ENCODE data around the gene ARVCF.

The ARVCF gene

GRCh38 chr22:19998232-19998951, 18.2 kb downstream of the ARVCF start:
- DNase-seq, result no peak

DNA sequence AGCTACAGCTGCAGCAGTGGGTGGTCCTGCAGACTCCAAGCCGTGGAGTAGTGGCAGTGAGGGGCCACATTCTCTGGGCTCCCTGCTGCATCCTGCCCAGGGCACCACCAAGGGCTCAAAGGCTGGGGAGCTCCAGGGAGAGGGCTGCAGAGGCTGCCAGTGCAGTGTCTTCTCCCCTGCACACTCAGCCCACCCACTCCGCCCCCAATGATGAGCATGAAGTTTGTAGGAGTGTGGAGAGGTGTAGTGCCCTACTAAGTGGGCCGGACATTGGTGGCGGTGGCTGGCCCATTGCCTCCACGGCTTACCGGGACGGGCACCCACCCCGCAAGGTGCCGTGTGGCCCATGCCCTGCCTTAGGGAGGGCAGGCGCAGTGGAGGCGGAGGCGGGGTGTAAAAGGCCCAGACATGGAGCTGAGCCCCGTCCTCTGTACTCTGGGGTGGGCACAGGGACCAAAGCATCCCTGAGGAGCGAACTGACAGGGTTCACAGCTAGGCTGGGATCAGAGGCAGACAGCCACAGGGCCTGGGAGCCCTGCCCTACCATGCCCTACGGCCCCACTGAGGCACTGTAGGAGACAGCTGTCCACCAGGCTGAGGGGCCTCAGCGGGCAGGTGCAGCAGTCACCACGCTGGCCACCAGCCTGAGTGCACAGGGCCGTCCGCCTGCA, 18.9 kb downstream of the ARVCF start:
- no peak for DNase-seq

DNA sequence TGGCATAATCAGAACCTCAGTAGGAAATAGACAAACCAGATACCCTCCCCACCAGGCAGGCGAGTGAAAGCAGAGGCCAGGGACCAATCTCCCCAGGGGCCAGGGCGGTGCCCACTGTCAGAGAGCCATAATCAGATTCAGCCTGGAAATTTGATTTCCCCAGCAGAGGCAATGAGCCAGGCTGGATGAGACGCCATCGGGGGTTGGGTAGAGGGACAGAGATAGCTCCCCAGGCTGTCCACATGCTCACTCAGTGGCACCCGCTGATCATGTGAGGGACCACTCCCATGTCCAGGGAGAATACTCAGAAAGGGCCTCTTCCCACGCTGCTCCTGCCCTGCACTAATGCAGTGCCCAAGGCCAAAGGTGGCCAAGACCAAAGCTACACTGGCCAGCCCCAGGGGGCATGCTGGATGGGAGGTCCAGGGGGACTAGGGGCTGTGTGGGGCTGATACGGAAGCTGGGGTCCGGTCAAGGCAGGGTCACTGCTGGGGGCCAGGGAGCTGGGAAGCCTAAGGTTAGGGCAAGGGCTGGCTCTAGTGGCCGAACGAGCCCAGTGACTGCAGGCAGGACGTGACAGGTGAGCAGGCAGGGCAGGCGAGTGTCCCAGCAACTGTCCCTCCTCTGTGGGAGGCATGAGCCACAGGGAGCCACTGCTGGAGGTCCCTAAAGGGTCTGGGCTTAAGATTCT, 19.8 kb downstream of the ARVCF start:
- no peak for DNase-seq

- no peak for DNase-seq
Observed at GRCh38 chr22:19995611-19996339, 20.8 kb downstream of the ARVCF start.

DNA sequence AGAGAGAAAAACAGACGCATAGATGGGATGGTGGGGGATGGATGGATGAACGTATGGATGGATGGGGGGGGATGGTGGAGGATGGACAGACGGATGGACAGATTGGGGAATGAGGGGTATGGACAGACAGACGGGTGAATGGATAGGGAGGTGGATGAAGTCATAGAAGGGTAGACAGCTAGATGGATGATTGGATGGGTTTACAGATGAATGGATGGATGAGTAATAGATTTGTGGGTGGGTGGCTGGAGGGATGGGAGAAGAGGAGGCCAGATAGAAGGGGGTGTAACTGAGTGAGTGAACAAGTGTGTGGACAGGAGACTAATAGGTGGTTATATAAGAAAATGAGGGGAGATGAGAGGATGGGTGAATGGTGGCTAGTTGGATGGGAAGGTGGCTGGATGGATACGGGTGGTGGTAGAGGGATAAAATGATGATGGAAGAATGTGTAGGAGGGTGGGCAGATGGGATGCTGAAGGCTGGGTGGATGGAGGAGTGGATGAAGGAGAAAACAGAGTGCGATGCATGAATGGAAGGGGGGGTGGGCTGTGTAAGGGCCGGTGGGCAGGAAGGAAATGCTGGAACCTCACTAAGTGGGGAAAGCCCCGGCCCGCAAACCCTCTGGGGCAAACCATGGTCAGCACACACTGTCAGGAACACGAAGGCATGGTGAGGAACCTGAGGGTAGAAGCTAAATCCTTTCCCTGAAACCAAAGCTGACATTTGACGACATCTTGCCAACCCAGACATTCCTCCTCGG, 21.6 kb downstream of the ARVCF start:
- DNase-seq, result no peak

- no peak for DNase-seq
Observed at GRCh38 chr22:19993926-19994325, 22.7 kb downstream of the ARVCF start.

- no peak for DNase-seq
Observed at GRCh38 chr22:19992921-19993355, 23.7 kb downstream of the ARVCF start.

DNA sequence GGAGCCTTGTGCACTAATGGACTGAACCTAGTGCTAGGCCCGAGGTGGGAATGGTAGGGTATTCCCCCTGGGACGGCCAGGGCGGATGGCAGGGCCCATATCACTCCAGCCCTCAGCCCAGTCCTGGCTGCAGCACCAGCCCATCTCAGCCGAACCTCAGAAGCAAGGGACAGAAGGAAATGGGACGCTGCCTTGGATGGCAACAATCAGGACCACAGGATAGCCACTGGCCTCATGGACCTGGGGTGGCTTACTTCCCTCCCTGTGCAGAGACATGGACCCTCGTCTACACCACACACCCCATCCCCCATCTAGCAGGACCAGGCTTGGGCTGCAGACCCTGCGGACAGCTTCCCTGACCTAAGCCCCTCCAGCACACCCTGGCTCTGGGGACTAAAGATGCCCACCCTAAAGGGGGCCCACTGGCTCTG, 24.1 kb downstream of the ARVCF start:
- DNase-seq, result no peak

GRCh38 chr22:19991645-19992451, 24.8 kb downstream of the ARVCF start:
- no peak for DNase-seq

DNA sequence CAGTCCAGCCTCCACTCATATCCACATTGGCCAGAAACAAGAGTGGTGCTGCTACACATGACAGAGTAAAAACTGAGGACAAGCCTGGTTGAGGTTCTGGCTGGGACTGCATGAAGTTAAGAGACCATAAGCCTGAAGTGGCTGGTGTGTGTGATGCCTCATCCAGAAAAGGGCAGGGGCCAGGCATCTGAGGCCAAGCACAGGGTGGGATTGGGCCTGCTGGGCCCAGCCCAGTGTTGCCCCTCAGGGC, 25.3 kb downstream of the ARVCF start:
- no peak for DNase-seq

DNA sequence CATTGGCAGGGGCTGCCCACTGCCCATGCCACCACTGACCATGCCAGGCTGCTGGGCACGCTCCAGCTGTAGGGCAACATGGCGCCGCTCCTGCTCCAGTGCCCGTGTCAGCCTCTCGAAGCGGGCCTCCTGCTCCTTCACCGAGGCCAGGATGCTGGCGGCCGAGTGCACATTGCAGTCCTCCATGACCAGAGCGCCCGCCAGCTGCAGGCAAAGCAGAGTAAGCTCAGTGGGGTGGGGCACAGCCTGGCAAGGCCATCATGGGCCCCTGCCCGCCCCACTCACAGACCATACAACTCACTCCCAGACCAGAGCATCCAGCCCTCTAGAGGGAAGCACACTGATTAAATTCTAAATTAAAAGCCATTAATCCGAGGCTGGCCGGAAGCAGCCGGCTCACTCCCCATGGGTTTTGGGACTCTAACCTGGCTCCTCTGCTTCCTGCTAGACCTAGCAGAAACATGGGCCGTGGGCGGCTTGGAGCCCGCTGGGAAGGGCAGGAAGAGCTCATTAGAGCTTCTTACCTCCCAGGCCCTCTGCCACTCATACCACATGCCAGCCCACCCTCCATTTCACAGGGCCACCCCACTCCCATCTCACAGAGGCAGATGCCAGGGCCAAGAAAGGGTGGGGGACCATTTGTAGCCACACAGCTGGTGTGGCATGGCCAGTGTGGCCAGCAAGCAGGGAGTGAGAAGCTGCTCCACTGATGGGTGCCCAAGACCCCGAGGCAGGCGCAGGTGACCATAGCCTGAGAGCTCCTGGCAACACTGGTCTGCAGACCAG, 25.8 kb downstream of the ARVCF start:
- no peak for DNase-seq

DNA sequence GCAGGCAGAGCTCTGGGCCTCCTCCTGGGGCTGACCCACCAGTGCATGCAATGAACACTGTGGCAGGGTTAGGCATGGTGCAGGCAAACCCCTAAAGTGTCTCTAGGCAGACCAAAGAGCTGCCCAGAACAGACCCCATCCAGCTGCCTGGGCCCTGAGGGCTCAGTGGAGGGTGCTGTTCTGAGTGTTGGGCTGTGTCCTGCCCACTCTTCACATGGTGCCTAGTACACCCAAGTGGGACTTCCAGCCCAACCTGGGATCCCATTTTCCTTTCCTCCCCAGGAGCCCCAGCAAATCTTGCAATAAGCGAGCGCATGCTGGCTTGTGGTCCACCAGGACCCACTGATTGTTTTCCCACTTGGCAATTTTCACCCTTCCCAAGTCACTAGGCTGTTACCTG, 26.4 kb downstream of the ARVCF start:
- no peak for DNase-seq

DNA sequence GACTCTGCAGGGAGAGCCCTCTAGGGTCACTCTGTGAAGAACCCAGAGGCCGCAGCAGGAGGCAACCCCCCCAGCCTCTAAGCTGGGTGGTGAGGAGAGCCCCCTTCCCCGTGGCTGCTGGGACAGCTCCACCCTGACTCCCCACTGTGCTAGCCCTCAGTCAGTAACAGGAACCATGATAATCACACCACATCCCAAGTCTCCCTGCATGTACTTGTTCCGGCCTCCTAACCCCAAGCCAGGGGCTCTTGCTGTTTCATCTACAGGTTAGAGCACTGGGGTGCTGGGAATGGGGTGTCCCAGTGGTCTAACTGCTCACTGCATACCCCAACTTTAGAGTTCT, 26.9 kb downstream of the ARVCF start:
- DNase-seq, result no peak

DNA sequence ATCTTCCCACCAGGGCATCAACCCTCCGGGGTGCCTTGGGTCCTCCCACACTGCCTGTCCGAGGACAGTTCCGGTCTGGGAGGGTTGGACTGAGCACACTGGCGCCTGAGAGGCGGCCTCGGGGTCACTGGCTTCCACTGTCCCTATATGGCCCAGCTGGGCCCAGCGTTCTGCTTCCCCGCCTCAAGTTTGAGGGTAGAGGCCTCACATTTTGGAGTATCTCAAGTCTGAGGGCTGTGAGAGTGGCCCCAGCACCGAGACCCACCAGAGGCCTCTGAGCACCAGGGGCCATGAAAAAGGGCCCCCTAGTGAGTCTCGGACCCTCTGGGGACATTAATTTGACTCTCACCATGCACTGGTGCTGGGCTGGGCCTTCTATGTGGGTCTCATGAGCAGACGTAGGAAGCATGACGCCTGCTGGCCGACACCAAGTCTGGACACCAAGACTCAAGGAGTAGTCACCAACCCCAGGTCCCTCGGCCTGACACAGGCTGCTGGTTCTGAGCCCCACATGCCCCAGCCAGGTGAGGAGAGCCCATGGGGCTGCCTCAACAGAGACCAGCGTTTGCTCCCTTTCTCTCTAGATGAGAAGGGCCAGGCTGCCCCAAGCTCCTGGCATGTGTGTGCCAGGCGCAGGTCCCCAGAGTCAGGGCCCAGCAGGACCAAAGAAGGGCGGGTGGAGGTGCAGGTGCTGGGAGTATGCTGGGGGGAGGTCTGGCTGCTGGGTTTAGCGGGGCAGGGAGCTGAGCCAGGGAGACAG, 27.5 kb downstream of the ARVCF start:
- no peak for DNase-seq

DNA sequence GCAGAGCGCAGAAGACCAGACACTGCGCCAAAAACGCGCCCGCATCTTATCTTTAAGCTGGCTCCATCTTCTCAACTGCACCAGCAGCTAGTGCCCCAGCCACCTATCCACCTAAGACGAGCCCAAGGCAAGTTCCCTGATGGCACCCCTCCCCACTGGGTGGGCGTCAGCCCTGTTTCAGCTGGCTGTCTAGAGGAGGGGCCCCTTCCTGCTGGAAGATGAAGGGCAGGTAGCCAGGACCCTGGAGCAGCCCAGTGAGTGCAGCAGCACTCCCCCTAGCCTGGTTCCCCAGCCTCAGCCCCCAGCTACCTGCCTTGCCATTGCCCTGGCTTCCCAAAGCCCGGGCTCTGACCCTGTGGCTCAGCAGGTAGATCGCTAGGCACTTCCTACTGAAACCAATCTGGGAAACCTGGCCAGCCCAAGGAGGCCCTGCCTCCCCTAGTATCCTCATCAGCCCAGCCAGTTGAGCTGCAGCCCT, 28.3 kb downstream of the ARVCF start:
- no peak for DNase-seq

DNA sequence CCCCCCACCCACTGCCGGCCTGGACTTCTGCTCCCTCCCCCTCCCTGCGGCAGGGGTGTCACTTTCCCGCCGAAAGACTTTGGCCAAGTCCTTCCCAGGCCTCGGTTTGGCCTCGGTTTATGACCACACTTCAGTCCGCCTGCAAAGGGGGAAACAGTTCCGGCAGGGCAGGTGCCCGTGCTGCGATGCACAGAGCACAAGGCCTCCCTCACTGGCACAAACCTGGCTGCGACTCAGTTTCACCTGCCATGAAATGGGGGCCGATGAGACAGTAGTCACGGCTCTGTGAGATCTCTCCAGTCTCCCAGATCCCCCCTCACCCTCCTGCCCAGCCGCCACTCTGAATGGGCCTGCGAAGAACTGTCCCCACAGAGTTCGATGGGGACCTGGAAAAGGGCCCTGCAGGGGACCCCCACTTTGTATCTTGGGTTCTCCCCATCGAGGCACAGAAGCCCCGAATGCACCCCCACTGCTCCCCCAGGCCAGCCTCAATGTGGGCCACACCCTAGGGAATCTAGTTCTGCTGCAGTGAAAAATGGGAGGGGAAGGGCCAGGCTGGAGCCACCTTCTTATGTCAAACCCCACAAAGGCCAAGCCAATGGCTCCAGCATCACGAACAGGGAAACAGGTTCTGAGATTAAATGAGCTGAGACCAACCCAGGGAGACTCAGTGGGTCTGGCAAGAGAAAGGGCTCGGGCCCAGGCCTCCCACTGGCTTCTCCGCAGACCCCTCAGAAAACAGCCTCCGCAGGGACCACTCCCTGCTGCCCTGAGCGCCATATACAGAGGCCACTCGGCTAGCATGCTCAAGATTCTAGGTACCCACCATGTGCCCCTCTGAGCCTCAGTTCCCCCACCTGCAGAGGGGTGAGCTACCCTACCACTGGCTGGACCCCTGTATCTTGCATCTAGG, 29.0 kb downstream of the ARVCF start:
- no peak for DNase-seq

- peak; percentile 56 for DNase-seq
Observed at GRCh38 chr22:19986410-19987341, 29.9 kb downstream of the ARVCF start.

GRCh38 chr22:19986011-19986409, 30.6 kb downstream of the ARVCF start:
- DNase-seq, result no peak
